ENCODE data around the gene PTPRM.

Gene PTPRM

DNA sequence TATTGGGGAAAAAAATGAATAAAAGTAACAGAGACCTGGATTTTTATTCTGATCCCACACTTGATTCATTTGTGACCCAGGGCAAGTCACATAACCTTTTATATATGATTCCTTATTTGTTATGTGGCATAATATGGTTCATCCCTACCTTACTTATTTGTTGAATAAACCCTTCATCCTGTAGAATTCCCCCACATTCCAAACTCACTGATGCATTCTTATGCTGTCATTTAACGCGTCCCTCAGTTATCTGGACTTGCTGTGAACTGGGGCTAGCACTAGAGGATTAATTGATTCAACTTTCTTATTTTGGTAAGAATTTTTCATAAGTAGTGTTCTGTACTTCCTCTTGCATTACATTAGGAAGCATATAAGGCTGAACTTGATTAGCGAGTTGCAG is 657.5 kb downstream of the PTPRM start:
- TF ChIP-seq, protein P1, sequence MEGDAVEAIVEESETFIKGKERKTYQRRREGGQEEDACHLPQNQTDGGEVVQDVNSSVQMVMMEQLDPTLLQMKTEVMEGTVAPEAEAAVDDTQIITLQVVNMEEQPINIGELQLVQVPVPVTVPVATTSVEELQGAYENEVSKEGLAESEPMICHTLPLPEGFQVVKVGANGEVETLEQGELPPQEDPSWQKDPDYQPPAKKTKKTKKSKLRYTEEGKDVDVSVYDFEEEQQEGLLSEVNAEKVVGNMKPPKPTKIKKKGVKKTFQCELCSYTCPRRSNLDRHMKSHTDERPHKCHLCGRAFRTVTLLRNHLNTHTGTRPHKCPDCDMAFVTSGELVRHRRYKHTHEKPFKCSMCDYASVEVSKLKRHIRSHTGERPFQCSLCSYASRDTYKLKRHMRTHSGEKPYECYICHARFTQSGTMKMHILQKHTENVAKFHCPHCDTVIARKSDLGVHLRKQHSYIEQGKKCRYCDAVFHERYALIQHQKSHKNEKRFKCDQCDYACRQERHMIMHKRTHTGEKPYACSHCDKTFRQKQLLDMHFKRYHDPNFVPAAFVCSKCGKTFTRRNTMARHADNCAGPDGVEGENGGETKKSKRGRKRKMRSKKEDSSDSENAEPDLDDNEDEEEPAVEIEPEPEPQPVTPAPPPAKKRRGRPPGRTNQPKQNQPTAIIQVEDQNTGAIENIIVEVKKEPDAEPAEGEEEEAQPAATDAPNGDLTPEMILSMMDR (IDR thresholded peaks at IDR 0.05), result no peak
- intact Hi-C loops (cut with DNase I; ENCODE audit: low total_unique reads), result no loop called here
- no peak overlapping the region for H3K27ac ChIP-seq
- no peak overlapping the region for H3K4me3 ChIP-seq
- H3K9me3 ChIP-seq, result peaks cover 0 to 7% (median 0%) of the 10 kb centered on the region in 3 donors
- H3K36me3 ChIP-seq, result no peaks in the 10 kb centered on the region
- H3K4me1 ChIP-seq, result peaks cover 0 to 7% (median under 1%) of the 10 kb centered on the region in 4 donors
- no peaks in the 10 kb centered on the region for H3K27me3 ChIP-seq
- DNase-seq, result no peak

DNA sequence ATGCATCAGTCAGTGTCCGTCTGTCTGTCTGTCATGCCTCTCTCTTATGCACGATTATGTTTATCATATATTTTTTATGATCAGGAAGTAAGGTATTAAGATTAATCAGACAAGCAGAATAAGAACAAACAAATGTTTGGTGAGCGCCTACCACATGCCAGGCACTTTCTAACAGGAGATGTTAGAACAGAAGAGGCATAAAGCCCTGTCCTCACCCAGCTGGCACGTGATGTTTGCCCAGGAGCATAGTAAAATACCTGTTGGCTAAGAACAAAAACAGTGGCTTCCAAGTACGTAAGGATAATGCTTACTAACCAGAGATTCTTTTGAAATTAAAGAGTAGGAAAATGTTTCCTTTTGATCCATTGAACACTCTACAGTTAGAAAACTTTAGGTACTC is 661.9 kb downstream of the PTPRM start:
- TF ChIP-seq, protein P1 (IDR thresholded peaks at IDR 0.05), result no peak
- Histone ChIP-seq H3K36me3 (no peaks in the 10 kb centered on the region), H3K4me3 (no peak overlapping the region), H3K27ac (no peak overlapping the region), H3K4me1 (peaks cover 0 to 8% (median 4%) of the 10 kb centered on the region in 4 donors), H3K9me3 (peaks cover 0 to 7% (median 0%) of the 10 kb centered on the region in 3 donors), H3K27me3 (no peaks in the 10 kb centered on the region)
- no peak for DNase-seq
- intact Hi-C loops (cut with DNase I; ENCODE audit: low total_unique reads), result no loop called here

DNA sequence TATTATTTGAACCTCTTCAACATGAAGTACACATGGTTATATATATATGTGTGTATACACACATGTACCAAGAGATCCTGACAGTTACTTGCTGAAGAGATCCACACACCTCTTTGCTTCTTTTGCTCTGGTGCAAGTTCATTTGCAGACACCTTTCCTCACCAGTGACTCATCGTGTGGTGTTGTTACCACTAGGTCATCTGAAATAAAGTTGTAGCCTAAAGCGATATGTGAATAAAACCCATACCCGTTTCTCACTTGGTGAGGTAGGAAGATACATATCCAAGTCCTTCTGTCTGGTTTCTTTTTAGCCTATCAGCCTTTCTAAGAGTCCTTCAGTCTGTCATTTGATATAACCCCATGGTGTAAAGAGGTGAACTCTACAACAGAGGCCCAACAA is 662.7 kb downstream of the PTPRM start:
- Histone ChIP-seq H3K4me3 (no peak overlapping the region), H3K27me3 (no peaks in the 10 kb centered on the region), H3K36me3 (no peaks in the 10 kb centered on the region), H3K4me1 (peaks cover 0 to 8% (median 4%) of the 10 kb centered on the region in 4 donors), H3K27ac (no peak overlapping the region), H3K9me3 (peaks cover 0 to 7% (median 4%) of the 10 kb centered on the region in 3 donors)
- intact Hi-C loops (cut with DNase I; ENCODE audit: low total_unique reads), result no loop called here
- DNase-seq, result no peak
- TF ChIP-seq, protein P1 (IDR thresholded peaks at IDR 0.05), result no peak

DNA sequence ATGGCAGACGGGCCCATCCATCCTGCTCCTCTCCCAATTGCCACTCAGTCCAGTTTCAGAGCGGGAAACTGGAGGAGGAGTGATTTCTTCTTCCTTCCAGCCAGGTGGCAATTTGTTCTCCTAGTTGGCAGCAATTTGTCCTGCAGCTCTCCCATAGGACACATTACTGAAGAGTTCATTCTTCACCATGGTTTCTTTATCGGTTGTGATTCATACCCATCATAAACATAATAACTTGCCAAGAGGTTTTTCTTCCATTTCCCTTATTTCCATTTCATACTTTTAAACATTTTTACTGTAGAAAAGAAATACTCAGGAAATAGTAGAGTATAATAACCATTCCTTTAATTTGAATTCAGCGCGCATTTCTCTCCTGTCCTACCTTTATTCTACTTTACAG is 664.2 kb downstream of the PTPRM start:
- DNase-seq, result no peak
- H3K36me3 ChIP-seq, result no peaks in the 10 kb centered on the region
- peaks cover 0 to 8% (median 4%) of the 10 kb centered on the region in 4 donors for H3K4me1 ChIP-seq
- no peak overlapping the region for H3K4me3 ChIP-seq
- TF ChIP-seq, protein P1 (IDR thresholded peaks at IDR 0.05), result no peak
- intact Hi-C loops (cut with DNase I; ENCODE audit: low total_unique reads), result no loop called here
- no peaks in the 10 kb centered on the region for H3K27me3 ChIP-seq
- peaks cover 0 to 4% (median 4%) of the 10 kb centered on the region in 3 donors for H3K9me3 ChIP-seq
- H3K27ac ChIP-seq, result no peak overlapping the region

DNA sequence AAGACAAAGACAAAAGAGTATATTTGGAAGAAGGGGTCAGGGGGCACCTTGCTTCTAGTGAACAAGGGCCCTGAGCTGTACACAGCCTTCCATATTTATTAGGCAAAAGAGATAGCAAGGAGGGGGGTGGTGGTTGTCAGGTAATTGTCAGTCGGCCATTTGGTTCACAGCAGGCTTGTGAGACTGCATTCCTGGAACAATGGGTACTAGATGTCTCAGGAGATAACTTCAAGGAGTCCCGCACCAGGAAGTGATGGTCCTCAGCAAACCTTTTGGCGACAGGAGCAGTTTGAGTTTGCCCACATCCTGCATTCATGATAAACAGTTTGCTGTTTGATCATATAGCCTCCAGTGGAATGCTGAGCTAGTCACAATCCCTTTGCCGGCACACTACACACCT is 665.7 kb downstream of the PTPRM start:
- TF ChIP-seq, protein P1 (IDR thresholded peaks at IDR 0.05), result no peak
- H3K27me3 ChIP-seq, result no peaks in the 10 kb centered on the region
- no peak overlapping the region for H3K27ac ChIP-seq
- no peak for DNase-seq
- intact Hi-C loops (cut with DNase I; ENCODE audit: low total_unique reads), result no loop called here
- no peaks in the 10 kb centered on the region for H3K36me3 ChIP-seq
- no peak overlapping the region for H3K4me3 ChIP-seq
- H3K9me3 ChIP-seq, result peaks cover 0 to 4% (median 0%) of the 10 kb centered on the region in 3 donors
- peaks cover 0 to 8% (median 4%) of the 10 kb centered on the region in 4 donors for H3K4me1 ChIP-seq

DNA sequence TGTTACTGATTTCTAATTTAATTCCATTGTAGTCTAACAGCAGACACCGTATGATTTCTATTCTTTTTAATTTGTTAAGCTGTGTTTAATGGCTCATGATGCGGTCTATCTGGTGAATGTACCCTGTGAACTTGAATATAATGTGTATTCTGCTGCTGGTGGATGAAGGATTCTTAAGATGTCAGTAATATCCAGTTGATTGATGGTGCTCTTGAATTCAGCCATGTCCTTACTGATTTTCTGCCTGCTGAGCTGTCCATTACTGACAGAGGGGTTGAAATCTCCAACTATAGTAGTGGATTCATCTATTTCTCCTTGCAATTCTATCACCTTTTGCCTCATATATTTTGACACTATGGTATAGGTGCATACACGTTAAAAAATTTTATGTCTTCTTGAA is 668.8 kb downstream of the PTPRM start:
- no peak for DNase-seq
- Histone ChIP-seq H3K4me1 (peaks cover 0 to 7% (median 4%) of the 10 kb centered on the region in 4 donors), H3K27me3 (no peaks in the 10 kb centered on the region), H3K9me3 (peaks cover 0 to 4% (median 0%) of the 10 kb centered on the region in 3 donors), H3K36me3 (no peaks in the 10 kb centered on the region), H3K4me3 (no peak overlapping the region), H3K27ac (no peak overlapping the region)
- TF ChIP-seq, protein P1 (IDR thresholded peaks at IDR 0.05), result no peak
- intact Hi-C loops (cut with DNase I; ENCODE audit: low total_unique reads), result no loop called here

Measured in tibial artery (tissue), 4 donors.